ENCODE data around the gene ALK. TPM values are rescaled to one million over a fixed set of nuclear protein-coding genes. Genes with fewer than 3 reads are reported as not detected.

Gene ALK
- total and polyA plus RNA-seq, 10 of the 15 experiments (the other 5 are each of a cell fraction or from before 2014, with no cell fraction given) = 0.11 TPM; not detected in 9

GRCh38 chr2:29723255-29724001 is 198.0 kb downstream of the ALK start (continued):
- TF ChIP-seq, protein P1, sequence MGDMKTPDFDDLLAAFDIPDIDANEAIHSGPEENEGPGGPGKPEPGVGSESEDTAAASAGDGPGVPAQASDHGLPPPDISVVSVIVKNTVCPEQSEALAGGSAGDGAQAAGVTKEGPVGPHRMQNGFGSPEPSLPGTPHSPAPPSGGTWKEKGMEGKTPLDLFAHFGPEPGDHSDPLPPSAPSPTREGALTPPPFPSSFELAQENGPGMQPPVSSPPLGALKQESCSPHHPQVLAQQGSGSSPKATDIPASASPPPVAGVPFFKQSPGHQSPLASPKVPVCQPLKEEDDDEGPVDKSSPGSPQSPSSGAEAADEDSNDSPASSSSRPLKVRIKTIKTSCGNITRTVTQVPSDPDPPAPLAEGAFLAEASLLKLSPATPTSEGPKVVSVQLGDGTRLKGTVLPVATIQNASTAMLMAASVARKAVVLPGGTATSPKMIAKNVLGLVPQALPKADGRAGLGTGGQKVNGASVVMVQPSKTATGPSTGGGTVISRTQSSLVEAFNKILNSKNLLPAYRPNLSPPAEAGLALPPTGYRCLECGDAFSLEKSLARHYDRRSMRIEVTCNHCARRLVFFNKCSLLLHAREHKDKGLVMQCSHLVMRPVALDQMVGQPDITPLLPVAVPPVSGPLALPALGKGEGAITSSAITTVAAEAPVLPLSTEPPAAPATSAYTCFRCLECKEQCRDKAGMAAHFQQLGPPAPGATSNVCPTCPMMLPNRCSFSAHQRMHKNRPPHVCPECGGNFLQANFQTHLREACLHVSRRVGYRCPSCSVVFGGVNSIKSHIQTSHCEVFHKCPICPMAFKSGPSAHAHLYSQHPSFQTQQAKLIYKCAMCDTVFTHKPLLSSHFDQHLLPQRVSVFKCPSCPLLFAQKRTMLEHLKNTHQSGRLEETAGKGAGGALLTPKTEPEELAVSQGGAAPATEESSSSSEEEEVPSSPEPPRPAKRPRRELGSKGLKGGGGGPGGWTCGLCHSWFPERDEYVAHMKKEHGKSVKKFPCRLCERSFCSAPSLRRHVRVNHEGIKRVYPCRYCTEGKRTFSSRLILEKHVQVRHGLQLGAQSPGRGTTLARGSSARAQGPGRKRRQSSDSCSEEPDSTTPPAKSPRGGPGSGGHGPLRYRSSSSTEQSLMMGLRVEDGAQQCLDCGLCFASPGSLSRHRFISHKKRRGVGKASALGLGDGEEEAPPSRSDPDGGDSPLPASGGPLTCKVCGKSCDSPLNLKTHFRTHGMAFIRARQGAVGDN (IDR thresholded peaks at IDR 0.05) = no peak
- TF ChIP-seq PML (IDR thresholded peaks at IDR 0.05; ENCODE audit: low read length) (no peak; the same call in 1 of the 2 replicates), ATF7 (IDR thresholded peaks at IDR 0.05; ENCODE audit: low read depth) (peak; percentile 95), EP300 (IDR thresholded peaks at IDR 0.05; ENCODE audit: borderline replicate concordance in 1 of 2, control insufficient read depth in 1 of 2, low read depth in 2 of 2, low read length in 2 of 2) (peak; percentile 65 to 79; a peak in 3 of 4 replicates), DPF2 (IDR thresholded peaks at IDR 0.05) (peak; percentile 63; the same call in 1 of the 2 replicates), ZNF384 (IDR thresholded peaks at IDR 0.05; ENCODE audit: borderline replicate concordance, low read depth, low read length) (no peak), NFXL1 (IDR thresholded peaks at IDR 0.05; ENCODE audit: borderline replicate concordance) (no peak), NR2C1 (IDR thresholded peaks at IDR 0.05) (no peak), EZH2 (IDR thresholded peaks at IDR 0.05; ENCODE audit: borderline replicate concordance, control insufficient read depth, low read depth, low read length) (no peak), RBBP5 (conservative IDR thresholded peaks at IDR 0.05) (no peak), CHD1 (IDR thresholded peaks at IDR 0.05; ENCODE audit: low read depth, low read length) (no peak), HDAC6 (IDR thresholded peaks at IDR 0.05; ENCODE audit: unreplicated experiment) (no peak), KAT2A (conservative IDR thresholded peaks at IDR 0.05; ENCODE audit: control insufficient read depth, low read depth, low read length) (no peak), POLR2A (IDR thresholded peaks at IDR 0.05; ENCODE audit: low read depth, low read length) (no peak), NRF1 (conservative IDR thresholded peaks at IDR 0.05; ENCODE audit: low read depth, low read length) (no peak), CEBPB (IDR thresholded peaks at IDR 0.05; ENCODE audit: borderline replicate concordance in 1 of 2, low read depth in 2 of 2, low read length in 2 of 2) (no peak), SIX5 (IDR thresholded peaks at IDR 0.05; ENCODE audit: low read depth, low read length, severe bottlenecking) (no peak), POU2F2 (IDR thresholded peaks at IDR 0.05; ENCODE audit: borderline replicate concordance, low read depth, low read length) (no peak), ZNF274 (IDR thresholded peaks at IDR 0.05; ENCODE audit: insufficient read depth, insufficient read length) (no peak), ESRRA (IDR thresholded peaks at IDR 0.05; ENCODE audit: low read length) (no peak), KLF5 (IDR thresholded peaks at IDR 0.05; ENCODE audit: partially characterized antibody) (no peak)
- TF ChIP-seq, protein P2, sequence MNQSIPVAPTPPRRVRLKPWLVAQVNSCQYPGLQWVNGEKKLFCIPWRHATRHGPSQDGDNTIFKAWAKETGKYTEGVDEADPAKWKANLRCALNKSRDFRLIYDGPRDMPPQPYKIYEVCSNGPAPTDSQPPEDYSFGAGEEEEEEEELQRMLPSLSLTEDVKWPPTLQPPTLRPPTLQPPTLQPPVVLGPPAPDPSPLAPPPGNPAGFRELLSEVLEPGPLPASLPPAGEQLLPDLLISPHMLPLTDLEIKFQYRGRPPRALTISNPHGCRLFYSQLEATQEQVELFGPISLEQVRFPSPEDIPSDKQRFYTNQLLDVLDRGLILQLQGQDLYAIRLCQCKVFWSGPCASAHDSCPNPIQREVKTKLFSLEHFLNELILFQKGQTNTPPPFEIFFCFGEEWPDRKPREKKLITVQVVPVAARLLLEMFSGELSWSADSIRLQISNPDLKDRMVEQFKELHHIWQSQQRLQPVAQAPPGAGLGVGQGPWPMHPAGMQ (IDR thresholded peaks at IDR 0.05; ENCODE audit: borderline replicate concordance) = no peak
- TF ChIP-seq, protein P3, sequence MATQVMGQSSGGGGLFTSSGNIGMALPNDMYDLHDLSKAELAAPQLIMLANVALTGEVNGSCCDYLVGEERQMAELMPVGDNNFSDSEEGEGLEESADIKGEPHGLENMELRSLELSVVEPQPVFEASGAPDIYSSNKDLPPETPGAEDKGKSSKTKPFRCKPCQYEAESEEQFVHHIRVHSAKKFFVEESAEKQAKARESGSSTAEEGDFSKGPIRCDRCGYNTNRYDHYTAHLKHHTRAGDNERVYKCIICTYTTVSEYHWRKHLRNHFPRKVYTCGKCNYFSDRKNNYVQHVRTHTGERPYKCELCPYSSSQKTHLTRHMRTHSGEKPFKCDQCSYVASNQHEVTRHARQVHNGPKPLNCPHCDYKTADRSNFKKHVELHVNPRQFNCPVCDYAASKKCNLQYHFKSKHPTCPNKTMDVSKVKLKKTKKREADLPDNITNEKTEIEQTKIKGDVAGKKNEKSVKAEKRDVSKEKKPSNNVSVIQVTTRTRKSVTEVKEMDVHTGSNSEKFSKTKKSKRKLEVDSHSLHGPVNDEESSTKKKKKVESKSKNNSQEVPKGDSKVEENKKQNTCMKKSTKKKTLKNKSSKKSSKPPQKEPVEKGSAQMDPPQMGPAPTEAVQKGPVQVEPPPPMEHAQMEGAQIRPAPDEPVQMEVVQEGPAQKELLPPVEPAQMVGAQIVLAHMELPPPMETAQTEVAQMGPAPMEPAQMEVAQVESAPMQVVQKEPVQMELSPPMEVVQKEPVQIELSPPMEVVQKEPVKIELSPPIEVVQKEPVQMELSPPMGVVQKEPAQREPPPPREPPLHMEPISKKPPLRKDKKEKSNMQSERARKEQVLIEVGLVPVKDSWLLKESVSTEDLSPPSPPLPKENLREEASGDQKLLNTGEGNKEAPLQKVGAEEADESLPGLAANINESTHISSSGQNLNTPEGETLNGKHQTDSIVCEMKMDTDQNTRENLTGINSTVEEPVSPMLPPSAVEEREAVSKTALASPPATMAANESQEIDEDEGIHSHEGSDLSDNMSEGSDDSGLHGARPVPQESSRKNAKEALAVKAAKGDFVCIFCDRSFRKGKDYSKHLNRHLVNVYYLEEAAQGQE (IDR thresholded peaks at IDR 0.05; ENCODE audit: low read depth, low read length) = no peak

Data from GM12878 (cell line).